Gastrocnemius medialis (tissue), 4 donors: ENCODE results near the gene OR13C5. TPM values are rescaled to one million over a fixed set of nuclear protein-coding genes. Genes with fewer than 3 reads are reported as not detected.

Experiments used
- ATAC-seq, 2 donors: fragments of 150-250 bp; one replicate each; pipeline ENCODE4 v1.9.1; 2016
- DNase-seq, 2 donors: peaks; one replicate each; pipeline ENCODE4 v3.0.0-alpha.2; 2019
- H3K27ac ChIP-seq, 4 donors: fragments of 200-600 bp; sonication (generic); 1 replicate in 1 of 4; 2 replicates in 3 of 4; pipeline ENCODE4 v1.5.1; 2016 to 2018; ENCODE audit warnings: mild to moderate bottlenecking in 2 of 4, moderate library complexity in 1 of 4
- H3K27me3 ChIP-seq, 3 donors: fragments of 200-600 bp; sonication (generic) in 2 of 3; 1 replicate in 1 of 3; 2 replicates in 2 of 3; pipeline versions ENCODE4 v1.5.1 to v1.6.0; 2016 to 2019; ENCODE audit warnings: mild to moderate bottlenecking in 1 of 3, moderate library complexity in 1 of 3
- H3K36me3 ChIP-seq, 2 donors: fragments of 200-600 bp; sonication (generic) in 1 of 2; one replicate each; pipeline ENCODE4 v1.5.1; 2017 to 2018
- H3K4me1 ChIP-seq, 2 donors: fragments of 200-600 bp; sonication (generic) in 1 of 2; one replicate each; pipeline ENCODE4 v1.5.1; 2016 to 2017; ENCODE audit warnings: mild to moderate bottlenecking in 2 of 2
- H3K4me3 ChIP-seq, 4 donors: fragments of 200-600 bp; sonication (generic) in 3 of 4; 1 replicate in 1 of 4; 2 replicates in 3 of 4; pipeline ENCODE4 v1.5.1; 2016 to 2019; ENCODE audit warnings: mild to moderate bottlenecking in 2 of 4
- H3K9me3 ChIP-seq, 3 donors: fragments of 200-600 bp; sonication (generic) in 2 of 3; 1 replicate in 1 of 3; 2 replicates in 2 of 3; pipeline ENCODE4 v1.5.1; 2016 to 2019
- POLR2A ChIP-seq, 2 donors: fragments of 450-650 bp; IDR thresholded peaks; one replicate each; pipeline ENCODE4 v1.6.1; 2017; ENCODE audit warnings: antibody characterized with exemption in 2 of 2, mild to moderate bottlenecking in 2 of 2, moderate library complexity in 2 of 2
- in situ Hi-C, 4 donors: fragments of 200-750 bp; cut with MboI; loops; one replicate each; pipeline versions ENCODE4 v1.15.0 to v1.8.0; 2017; ENCODE audit warnings: low sequenced_read_pairs in 4 of 4
- intact Hi-C: fragments of 100-400 bp; cut with DNase I; formaldehyde crosslinking; loops from one replicate; pipeline ENCODE4 v1.15.1; 2023; ENCODE audit warnings: low total_unique reads
- total RNA-seq, 4 donors: library from RNA; depleted of rRNA; stranded (reverse); fragments of >200 nt; gene quantifications; one replicate each; pipeline versions ENCODE4 v1.1.0 to v1.2.3, GENCODE V29; 2016
- TF ChIP-seq, protein P1 (sequence below), 5 experiments: fragments of 450-650 bp in 3 of 5; fragments of 200-600 bp in 2 of 5; sonication (generic) in 2 of 5; IDR thresholded peaks in 4 of 5; conservative IDR thresholded peaks in 1 of 5; 1 replicate in 4 of 5; 2 replicates in 1 of 5; pipeline ENCODE4 v1.5.1; 2016 to 2019; ENCODE audit warnings: antibody characterized with exemption in 5 of 5, mild to moderate bottlenecking in 3 of 5, moderate library complexity in 3 of 5

Gene OR13C5
- total RNA-seq, 4 donors from 2014 or later: not detected

DNA sequence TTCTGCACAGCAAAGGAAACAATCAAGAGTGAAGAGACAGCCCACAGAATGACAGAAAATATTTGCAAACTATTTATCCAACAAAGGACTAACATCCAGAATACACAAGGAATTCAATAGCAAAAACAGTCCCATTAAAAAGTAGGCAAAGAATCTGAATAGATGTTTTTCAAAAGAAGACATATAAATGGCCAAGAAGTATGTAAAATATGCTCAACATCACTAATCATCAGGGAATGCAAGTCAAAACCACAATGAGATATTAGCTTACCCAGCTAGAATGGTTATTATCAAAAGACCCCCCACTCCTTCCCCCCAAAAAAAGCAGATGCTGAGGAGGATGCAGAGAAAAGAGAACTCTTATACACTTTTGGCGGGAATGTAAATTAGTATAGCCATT, 43.7 kb downstream of the OR13C5 start:
- in situ Hi-C loops: no loop called here
- H3K4me3 ChIP-seq: no peak overlapping the region
- DNase-seq (no peak), ATAC-seq (no peak)
- no peaks in the 10 kb centered on the region for H3K27me3 ChIP-seq
- H3K27ac ChIP-seq: no peak overlapping the region
- H3K4me1 ChIP-seq: no peaks in the 10 kb centered on the region
- no peaks in the 10 kb centered on the region for H3K36me3 ChIP-seq
- TF ChIP-seq, protein P1, sequence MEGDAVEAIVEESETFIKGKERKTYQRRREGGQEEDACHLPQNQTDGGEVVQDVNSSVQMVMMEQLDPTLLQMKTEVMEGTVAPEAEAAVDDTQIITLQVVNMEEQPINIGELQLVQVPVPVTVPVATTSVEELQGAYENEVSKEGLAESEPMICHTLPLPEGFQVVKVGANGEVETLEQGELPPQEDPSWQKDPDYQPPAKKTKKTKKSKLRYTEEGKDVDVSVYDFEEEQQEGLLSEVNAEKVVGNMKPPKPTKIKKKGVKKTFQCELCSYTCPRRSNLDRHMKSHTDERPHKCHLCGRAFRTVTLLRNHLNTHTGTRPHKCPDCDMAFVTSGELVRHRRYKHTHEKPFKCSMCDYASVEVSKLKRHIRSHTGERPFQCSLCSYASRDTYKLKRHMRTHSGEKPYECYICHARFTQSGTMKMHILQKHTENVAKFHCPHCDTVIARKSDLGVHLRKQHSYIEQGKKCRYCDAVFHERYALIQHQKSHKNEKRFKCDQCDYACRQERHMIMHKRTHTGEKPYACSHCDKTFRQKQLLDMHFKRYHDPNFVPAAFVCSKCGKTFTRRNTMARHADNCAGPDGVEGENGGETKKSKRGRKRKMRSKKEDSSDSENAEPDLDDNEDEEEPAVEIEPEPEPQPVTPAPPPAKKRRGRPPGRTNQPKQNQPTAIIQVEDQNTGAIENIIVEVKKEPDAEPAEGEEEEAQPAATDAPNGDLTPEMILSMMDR (IDR thresholded peaks at IDR 0.05 in 4 of 5, conservative IDR thresholded peaks at IDR 0.05 in 1 of 5): no peak
- TF ChIP-seq POLR2A (IDR thresholded peaks at IDR 0.05): no peak
- intact Hi-C loops: no loop called here
- H3K9me3 ChIP-seq: no peaks in the 10 kb centered on the region

DNA sequence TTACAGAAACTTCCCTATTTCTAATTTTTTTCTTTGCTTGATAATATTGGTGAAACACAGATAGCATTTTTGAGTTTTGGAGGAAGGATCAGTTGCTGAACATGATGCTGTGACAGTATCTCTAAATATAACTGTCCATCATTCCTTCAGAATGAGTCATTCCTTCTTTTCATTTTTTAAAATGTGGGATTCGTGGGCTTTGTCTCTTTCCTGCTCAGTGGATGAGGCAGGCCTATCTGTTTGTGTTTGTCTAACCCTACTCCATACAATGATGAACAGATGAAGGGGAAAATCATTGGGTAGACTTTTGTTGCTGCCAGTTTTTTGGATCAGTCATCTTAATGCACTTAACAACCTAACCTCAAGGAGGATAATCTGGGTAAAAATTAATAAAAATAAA, 46.0 kb downstream of the OR13C5 start:
- Histone ChIP-seq H3K4me3 (no peak overlapping the region), H3K27me3 (no peaks in the 10 kb centered on the region), H3K4me1 (no peaks in the 10 kb centered on the region), H3K27ac (no peak overlapping the region), H3K36me3 (no peaks in the 10 kb centered on the region), H3K9me3 (no peaks in the 10 kb centered on the region)
- intact Hi-C loops (no loop called here), in situ Hi-C loops (no loop called here)
- TF ChIP-seq, protein P1 (IDR thresholded peaks at IDR 0.05 in 4 of 5, conservative IDR thresholded peaks at IDR 0.05 in 1 of 5): no peak
- TF ChIP-seq POLR2A (IDR thresholded peaks at IDR 0.05): no peak
- ATAC-seq (no peak), DNase-seq (no peak)

Other genes starting within 250 kb of the OR13C5 start
- not detected for gene OR13F1, start 95.2 kb downstream of the OR13C5 start, total RNA-seq
- not detected for gene OR13C4, start 72.2 kb downstream of the OR13C5 start, total RNA-seq
- gene OR13C3, start 62.6 kb downstream of the OR13C5 start, total RNA-seq: not detected
- not detected for gene OR13C8, start 30.2 kb downstream of the OR13C5 start, total RNA-seq
- gene OR13C2, start 6.2 kb upstream of the OR13C5 start, total RNA-seq: not detected
- gene OR13C9, start 18.8 kb upstream of the OR13C5 start, total RNA-seq: not detected
- not detected for gene OR13D1, start 95.1 kb upstream of the OR13C5 start, total RNA-seq
- gene NIPSNAP3A, start 148.3 kb upstream of the OR13C5 start, total RNA-seq: 10 to 100 TPM in 1 of 4 donors, 1 to 10 TPM in 3; 5.9 to 17.2 (median 6.9) TPM
- 10 to 100 TPM in 3 of 4 donors, 1 to 10 TPM in 1; 1.9 to 19.1 (median 13.9) TPM for gene NIPSNAP3B, start 164.7 kb upstream of the OR13C5 start, total RNA-seq